Subcutaneous abdominal adipose tissue (tissue), 5 donors: ENCODE results near the gene CLN3.
"Not testable (repeated sequence)": the region's sequence is repeated elsewhere in the genome, so short reads cannot be mapped to it uniquely, and the experiment has no call there.

Experiments used
- H3K27ac ChIP-seq: one replicate; pipeline ENCODE4 v1.7.0; 2013; ENCODE audit warnings: low read depth, mild to moderate bottlenecking, inconsistent platforms, low read length, moderate library complexity
- H3K27me3 ChIP-seq, 5 donors: one replicate each; pipeline ENCODE4 v1.7.0; 2013; ENCODE audit warnings: low read length in 5 of 5, inconsistent platforms in 1 of 5; ENCODE audit not compliant: control insufficient read depth in 5 of 5, insufficient read depth in 4 of 5
- H3K36me3 ChIP-seq, 5 donors: one replicate each; pipeline ENCODE4 v1.7.0; 2013; ENCODE audit warnings: low read length in 5 of 5; ENCODE audit not compliant: control insufficient read depth in 5 of 5, insufficient read depth in 5 of 5
- H3K4me1 ChIP-seq, 5 donors: one replicate each; pipeline ENCODE4 v1.7.0; 2013; ENCODE audit warnings: low read length in 5 of 5, mild to moderate bottlenecking in 3 of 5, moderate library complexity in 1 of 5; ENCODE audit not compliant: control insufficient read depth in 5 of 5, insufficient read depth in 5 of 5
- H3K4me3 ChIP-seq, 5 donors: one replicate each; pipeline ENCODE4 v1.7.0; 2013; ENCODE audit warnings: low read length in 5 of 5, low read depth in 1 of 5
- H3K9ac ChIP-seq, 5 donors: one replicate each; pipeline ENCODE4 v1.7.0; 2013; ENCODE audit warnings: low read length in 5 of 5, mild to moderate bottlenecking in 4 of 5, moderate library complexity in 3 of 5
- H3K9me3 ChIP-seq, 5 donors: one replicate each; pipeline ENCODE4 v1.7.0; 2013; ENCODE audit warnings: low read length in 5 of 5; ENCODE audit not compliant: control insufficient read depth in 5 of 5
- donor health status: healthy.
- donor health status: healthy.
- donor health status: healthy.
- donor health status: healthy.
- donor health status: healthy.

Gene CLN3

GRCh38 chr16:28500476-28501180 lies 8.8 kb upstream of the CLN3 start:
- not testable (repeated sequence) for H3K9me3 ChIP-seq, H3K27ac ChIP-seq, H3K36me3 ChIP-seq, H3K9ac ChIP-seq, H3K4me3 ChIP-seq
- Histone ChIP-seq H3K4me1 (peaks cover 2 to 14% (median 9%) of the 10 kb centered on the region in 5 donors), H3K27me3 (peaks cover 0 to 12% (median 5%) of the 10 kb centered on the region in 5 donors)

GRCh38 chr16:28499854-28500253 lies 8.0 kb upstream of the CLN3 start:
- Histone ChIP-seq H3K27ac (no peak overlapping the region), H3K9ac (no peak overlapping the region), H3K36me3 (no peaks in the 10 kb centered on the region), H3K9me3 (no peaks in the 10 kb centered on the region), H3K4me3 (no peak overlapping the region), H3K27me3 (peaks cover 0 to 12% (median 5%) of the 10 kb centered on the region in 5 donors), H3K4me1 (peaks cover 1 to 12% (median 2%) of the 10 kb centered on the region in 5 donors)

GRCh38 chr16:28498666-28499381 lies 7.0 kb upstream of the CLN3 start:
- H3K27me3 ChIP-seq, result peaks cover 0 to 12% (median 5%) of the 10 kb centered on the region in 5 donors
- peaks cover 0 to 10% (median 2%) of the 10 kb centered on the region in 5 donors for H3K4me1 ChIP-seq
- no peaks in the 10 kb centered on the region for H3K9me3 ChIP-seq
- no peaks in the 10 kb centered on the region for H3K36me3 ChIP-seq
- H3K4me3 ChIP-seq, result no peak overlapping the region
- no peak overlapping the region for H3K9ac ChIP-seq
- H3K27ac ChIP-seq, result no peak overlapping the region

DNA sequence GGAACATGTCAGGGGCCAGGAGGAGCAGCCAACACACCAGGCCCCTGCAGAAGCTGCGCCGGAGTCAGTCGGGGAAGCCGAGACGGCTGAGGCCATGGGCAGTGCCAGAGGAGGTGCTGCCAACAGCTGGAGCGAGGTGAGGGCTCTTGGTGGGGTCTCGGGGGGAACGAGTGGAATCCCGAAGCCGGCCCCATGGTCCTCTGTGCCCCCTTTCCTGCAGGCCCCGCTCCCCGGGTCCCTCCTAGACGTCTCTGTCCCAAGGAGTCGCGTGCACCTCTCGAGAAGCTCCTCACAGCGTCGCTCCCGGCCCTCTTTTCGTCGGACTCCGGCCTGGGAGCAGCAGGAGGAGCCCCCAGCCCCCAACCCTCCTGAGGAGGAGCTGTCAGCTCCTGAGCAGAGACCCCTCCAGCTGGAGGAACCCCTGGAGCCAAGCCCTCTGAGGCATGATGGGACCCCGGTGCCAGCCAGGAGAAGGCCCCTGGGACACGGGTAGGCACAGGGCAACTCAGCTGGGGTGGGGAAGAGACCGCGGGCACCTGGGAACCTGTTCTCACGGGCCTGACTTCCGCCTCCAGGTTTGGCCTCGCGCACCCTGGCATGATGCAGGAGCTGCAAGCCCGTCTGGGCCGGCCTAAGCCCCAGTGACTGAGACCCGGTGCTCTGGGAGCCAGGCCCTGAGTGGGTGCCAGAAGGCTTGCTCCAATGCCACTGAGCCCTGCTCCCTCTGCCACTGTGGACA lies 6.2 kb upstream of the CLN3 start:
- Histone ChIP-seq H3K36me3 (no peaks in the 10 kb centered on the region), H3K27me3 (peaks cover 0 to 12% (median 5%) of the 10 kb centered on the region in 5 donors)

DNA sequence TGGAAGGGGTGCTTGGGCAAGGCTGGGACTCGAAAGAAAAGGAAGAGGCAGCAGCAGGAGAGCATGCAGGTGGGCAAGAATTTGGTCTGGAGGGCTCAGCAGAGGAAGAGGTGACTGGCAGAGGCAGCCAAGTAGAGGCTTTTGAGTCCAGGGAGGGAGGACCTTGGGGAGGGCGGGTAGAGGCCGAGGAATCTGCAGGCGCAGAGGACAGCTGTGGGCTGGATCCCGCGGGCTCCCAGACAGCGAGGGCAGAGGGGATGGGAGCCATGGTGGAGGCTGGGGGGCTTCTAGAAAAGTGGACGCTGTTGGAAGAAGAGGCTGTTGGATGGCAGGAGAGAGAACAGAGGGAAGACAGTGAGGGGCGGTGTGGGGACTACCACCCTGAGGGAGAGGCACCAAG lies 5.5 kb upstream of the CLN3 start:
- Histone ChIP-seq H3K27ac (no peak overlapping the region), H3K4me1 (peaks cover 2 to 10% (median 3%) of the 10 kb centered on the region in 5 donors), H3K27me3 (peaks cover 0 to 12% (median 5%) of the 10 kb centered on the region in 5 donors), H3K36me3 (no peaks in the 10 kb centered on the region), H3K9me3 (no peaks in the 10 kb centered on the region), H3K9ac (no peak overlapping the region), H3K4me3 (no peak overlapping the region)

More for the DNA sequence above, 6.2 kb upstream of the CLN3 start:
- Histone ChIP-seq H3K9me3 (no peaks in the 10 kb centered on the region), H3K4me3 (no peak overlapping the region), H3K4me1 (peaks cover 2 to 10% (median 3%) of the 10 kb centered on the region in 5 donors), H3K27ac (no peak overlapping the region), H3K9ac (no peak overlapping the region)

- Histone ChIP-seq H3K4me3 (no peak overlapping the region), H3K9ac (no peak overlapping the region), H3K36me3 (no peaks in the 10 kb centered on the region), H3K4me1 (peaks cover 2 to 10% (median 3%) of the 10 kb centered on the region in 5 donors), H3K27ac (no peak overlapping the region), H3K9me3 (no peaks in the 10 kb centered on the region), H3K27me3 (peaks cover 0 to 12% (median 4%) of the 10 kb centered on the region in 5 donors)
Measured at GRCh38 chr16:28496844-28497243, 5.0 kb upstream of the CLN3 start.

GRCh38 chr16:28495795-28496749 lies 4.2 kb upstream of the CLN3 start:
- peaks cover 0 to 12% (median 2%) of the 10 kb centered on the region in 5 donors for H3K27me3 ChIP-seq
- no peak overlapping the region for H3K4me3 ChIP-seq
- H3K9ac ChIP-seq, result no peak overlapping the region
- no peaks in the 10 kb centered on the region for H3K9me3 ChIP-seq
- H3K36me3 ChIP-seq, result no peaks in the 10 kb centered on the region
- peaks cover 0 to 16% (median 9%) of the 10 kb centered on the region in 5 donors for H3K4me1 ChIP-seq
- no peak overlapping the region for H3K27ac ChIP-seq

GRCh38 chr16:28495098-28495793 lies 3.4 kb upstream of the CLN3 start:
- Histone ChIP-seq H3K27me3 (peaks cover 0 to 12% (median 2%) of the 10 kb centered on the region in 5 donors), H3K9ac (peak overlapping the region in 2 of 5 donors; percentile 25 to 59), H3K4me1 (peaks cover 0 to 21% (median 14%) of the 10 kb centered on the region in 5 donors), H3K27ac (no peak overlapping the region), H3K36me3 (no peaks in the 10 kb centered on the region), H3K4me3 (peak overlapping the region in 4 of 5 donors; percentile 6 to 47 (median 26)), H3K9me3 (no peaks in the 10 kb centered on the region)
